Measurements from ENCODE around the gene WIPI1.

WIPI1 gene

DNA sequence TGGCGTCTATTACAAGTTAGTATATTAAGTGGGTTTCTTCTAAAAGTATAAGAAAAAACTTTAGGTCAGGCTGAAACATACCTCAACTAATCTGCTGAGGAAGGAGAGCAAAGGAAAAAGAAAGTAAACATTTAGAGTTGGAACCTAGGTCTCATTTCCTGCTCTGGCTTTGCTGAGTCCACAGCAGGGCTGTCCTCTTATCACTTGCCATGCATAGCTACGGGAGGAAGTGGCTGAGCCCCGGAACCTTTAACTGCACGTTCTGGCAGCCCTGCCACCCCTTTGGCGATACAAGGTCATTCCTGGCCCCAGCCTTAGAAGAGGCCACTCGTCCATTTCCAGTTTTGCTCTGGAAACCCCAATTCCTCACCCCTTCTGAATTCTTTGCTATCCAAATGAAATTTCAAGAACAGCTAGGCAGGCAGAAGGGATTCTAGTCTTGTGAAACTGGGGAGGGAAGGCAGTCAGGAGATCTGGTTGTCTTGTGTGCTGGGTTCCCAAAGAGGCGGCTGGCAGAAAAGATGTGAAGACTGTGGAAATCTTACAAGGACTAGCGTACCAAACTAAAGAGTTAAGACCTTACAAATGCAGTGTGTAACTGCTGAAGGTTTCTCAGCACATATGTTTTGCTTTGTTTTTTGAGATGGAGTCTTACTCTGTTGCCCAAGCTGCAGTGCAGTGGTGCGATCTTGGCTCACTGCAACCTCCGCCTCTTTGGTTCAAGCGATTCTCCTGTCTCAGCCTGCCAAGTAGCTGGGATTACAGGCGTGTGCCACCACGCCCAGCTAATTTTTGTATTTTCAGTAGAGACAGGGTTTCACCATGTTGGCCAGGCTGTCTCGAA lies 19.1 kb downstream of the WIPI1 start:
- DNase-seq, result peak; percentile 44 to 59

DNA sequence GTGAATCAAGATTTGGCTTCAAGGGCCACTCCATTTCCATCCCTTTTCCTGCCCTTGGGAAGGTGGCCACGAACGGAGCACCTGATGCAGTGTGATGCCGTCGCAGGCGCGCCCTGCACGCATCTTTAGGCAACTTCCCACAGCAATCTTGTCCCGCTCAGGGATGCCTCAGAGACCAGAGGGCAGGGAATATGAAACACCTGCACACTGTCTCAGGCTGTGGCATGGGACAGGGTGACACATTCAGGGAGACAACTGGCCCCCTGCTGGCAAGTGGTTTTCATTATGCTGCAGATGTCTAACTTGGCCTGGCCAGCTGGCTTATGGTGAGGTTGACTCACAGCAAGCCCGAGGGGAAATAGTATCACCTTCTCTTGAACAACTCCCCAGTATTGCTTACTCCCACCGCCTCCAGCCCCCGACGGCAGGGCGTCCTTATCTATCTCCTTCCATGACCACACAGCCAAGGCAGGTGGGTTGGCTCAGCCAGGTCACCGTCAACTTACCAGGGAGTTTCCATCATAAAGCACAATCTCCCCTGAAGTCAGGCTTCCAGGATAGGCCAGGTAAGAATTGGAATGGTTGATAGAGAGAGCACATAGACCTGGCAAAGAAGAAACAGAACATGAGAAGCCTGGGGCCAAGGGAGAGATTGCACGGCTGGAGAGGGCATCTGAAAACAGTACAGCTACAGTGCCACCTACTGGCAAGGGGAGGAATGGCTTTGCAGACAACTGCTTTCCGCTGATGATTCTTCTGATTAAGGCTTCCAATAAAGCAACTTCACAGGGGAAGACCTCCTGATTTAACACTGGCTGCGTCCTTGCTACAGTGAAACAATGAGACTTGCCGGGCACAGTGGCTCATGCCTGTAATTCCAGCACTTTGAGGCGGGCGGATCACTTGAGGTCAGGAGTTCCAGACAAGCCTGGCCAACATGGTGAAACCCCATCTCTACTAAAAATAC lies 21.1 kb downstream of the WIPI1 start:
- peak; percentile 83 to 86 for DNase-seq

DNA sequence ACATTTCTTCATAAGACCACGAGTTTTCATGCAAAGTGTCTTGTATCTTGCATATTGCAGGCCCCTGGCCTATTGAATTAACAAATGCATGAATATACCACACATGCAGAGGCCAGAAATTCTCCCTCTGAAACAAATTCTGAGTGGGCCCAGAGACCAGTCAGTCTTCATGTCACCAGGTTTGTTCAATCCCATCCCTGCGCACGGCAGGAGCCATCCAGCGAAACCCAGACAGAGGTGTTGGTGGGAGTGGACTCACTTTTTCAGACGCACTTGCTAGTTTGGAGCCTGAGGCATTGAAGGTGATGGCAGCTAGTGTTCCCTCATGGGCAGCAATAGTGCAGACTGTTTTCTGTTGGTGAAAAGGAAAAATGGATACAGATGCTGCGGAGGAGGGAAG lies 21.9 kb downstream of the WIPI1 start:
- no peak for DNase-seq

- DNase-seq, result no peak
Measured at GRCh38 chr17:68433911-68434508, 23.3 kb downstream of the WIPI1 start.

DNA sequence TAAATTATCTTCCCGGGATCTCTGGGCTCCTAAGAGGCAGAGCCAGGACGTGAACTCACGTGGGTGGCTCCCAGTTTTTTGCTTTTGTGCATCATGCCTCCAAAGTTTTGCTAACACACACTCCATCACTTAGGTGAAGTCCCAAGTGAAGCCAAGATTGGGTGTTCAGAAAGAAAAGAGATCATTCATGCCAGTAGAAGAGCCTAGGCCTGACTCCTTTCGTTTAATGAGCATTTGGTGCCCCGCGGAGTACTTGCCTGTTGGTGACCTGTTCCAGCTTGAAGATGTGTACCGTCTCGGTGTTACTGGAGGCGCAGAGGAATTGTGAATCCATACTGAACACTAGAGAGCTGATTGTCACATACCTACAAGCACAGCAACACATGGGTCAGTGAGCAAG lies 24.1 kb downstream of the WIPI1 start:
- no peak for DNase-seq

- DNase-seq, result no peak
Measured at GRCh38 chr17:68432086-68432864, 25.0 kb downstream of the WIPI1 start.

- peak; percentile 36 to 60 for DNase-seq
Measured at GRCh38 chr17:68431661-68432071, 25.6 kb downstream of the WIPI1 start.

- DNase-seq, result no peak
Measured at GRCh38 chr17:68431045-68431608, 26.2 kb downstream of the WIPI1 start.

DNA sequence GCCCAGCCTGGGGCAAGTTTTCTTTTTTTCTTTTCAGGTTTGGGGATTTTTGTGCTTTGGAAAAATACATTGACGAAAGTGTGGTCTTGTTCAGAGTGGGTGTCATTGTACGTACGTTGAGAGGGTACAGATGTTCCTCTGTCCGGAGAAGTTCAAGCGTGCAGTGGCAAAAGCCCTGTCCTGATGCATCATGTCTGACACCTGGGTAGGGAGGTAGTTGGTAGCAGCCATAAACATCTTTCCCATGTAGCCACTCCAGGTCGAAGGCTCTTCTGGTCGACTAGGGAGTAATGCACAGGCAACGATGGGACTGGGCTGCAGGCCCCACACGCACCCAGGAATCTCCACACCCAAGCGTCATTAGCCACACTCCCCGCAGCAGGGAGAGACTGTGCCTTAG lies 27.4 kb downstream of the WIPI1 start:
- no peak for DNase-seq

GRCh38 chr17:68428498-68429172 lies 28.7 kb downstream of the WIPI1 start:
- no peak for DNase-seq

DNA sequence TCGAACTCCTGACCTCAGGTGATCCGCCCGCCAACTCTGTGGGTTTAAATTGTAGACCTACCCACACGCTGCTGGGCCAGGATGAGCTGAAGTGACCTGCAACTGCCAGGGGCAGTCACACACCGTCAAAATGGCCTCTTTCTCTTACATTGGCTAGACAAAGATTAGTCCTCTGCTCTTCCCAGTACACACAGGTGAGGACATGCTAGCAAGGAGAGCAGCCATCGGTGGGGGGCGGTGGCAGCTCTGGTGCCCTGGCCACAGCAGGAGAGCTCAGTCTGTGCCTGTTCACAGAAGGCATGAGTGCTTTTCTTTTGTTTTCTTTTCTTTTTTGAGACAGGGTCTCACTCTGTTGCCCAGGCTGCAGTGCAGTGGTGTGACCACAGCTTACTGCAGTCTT lies 29.7 kb downstream of the WIPI1 start:
- DNase-seq, result no peak

GRCh38 chr17:68425979-68426378 lies 31.3 kb downstream of the WIPI1 start:
- DNase-seq, result no peak

DNA sequence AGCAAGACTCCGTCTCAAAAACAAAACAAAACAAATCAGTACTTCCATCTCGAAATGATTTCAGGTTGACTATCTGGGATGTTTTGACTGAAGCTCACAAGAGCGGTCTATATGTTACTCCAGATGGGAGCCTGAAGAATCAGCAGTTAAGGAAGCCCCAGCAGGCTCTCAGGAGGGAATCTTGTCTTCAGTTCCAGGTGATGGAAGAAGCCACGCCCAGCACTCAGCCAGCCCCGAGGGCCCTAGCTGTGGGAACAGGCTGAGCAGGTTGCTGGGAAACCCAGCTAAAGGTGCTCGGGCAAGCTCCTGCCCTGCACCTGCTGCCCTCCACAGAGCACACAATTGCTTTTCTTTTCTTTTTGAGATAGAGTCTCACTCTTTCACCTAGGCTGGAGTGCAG lies 32.4 kb downstream of the WIPI1 start:
- no peak for DNase-seq

DNA sequence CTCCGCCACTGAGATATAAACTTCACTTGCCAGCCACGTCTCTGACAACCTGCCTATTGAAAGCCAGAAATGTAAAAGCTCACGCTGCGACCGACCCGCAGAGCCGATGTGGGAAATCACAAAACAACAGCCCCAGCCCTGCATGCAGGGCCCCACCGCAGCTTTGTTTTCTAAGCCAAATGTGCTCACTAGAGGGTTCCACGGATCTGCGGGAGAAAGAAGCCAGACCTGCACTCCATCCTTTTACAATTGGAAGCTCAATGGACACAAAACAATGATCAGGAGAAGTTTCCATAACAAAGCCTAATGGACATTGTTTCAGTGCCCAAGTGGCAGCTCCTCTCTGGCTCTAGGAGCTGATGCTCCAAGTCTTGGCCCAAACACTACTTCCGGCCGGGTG lies 33.1 kb downstream of the WIPI1 start:
- no peak for DNase-seq

DNA sequence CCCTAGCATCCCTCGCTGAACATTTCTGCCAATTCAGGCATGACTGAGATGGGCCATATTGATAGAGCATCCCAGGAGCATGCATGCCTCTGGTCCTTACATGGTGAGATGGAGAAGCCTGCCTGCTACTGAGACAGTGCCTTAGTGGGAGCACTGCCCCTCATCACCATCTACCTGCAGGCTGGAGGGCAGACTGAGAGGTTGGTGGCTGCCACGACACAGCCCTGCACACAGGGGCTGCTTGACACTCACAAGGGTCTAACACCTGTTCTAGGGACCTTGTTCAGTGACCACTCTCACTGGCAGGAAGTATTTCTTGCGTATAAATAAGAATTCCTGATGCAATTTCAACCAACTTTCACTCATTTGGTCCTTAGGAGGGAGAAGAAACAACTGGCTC lies 34.0 kb downstream of the WIPI1 start:
- no peak for DNase-seq

- DNase-seq, result no peak
Measured at GRCh38 chr17:68422821-68423220, 34.5 kb downstream of the WIPI1 start.

DNA sequence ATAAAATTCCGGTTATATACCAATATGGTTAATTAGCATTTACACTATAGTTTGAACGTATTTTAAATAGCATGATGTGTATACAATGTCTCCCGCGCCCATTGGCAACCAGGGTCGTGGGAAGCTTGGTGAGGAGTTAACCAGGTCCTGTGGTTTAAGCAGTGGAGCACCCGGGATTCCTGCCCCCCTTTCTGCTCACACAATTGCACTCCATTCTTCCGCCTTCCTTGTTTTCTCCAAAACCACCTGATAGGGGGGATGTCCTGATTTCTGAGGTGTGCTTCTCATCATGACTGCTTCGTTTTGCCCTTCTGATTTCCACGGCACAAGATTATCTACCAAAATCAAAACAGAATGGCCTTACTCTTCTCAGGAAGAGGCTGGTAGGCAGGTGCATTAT lies 35.8 kb downstream of the WIPI1 start:
- no peak for DNase-seq

GRCh38 chr17:68420065-68420464 lies 37.2 kb downstream of the WIPI1 start:
- DNase-seq, result no peak

- no peak for DNase-seq
Measured at GRCh38 chr17:68418876-68419275, 38.4 kb downstream of the WIPI1 start.

- DNase-seq, result no peak
Measured at GRCh38 chr17:68417317-68417716, 40.0 kb downstream of the WIPI1 start.

GRCh38 chr17:68414901-68415300 lies 42.4 kb downstream of the WIPI1 start:
- peak in 1 of 2 donors; percentile 28 for DNase-seq
